ENCODE data around the gene UGT1A5. TPM values are rescaled to one million over a fixed set of nuclear protein-coding genes. Genes with fewer than 3 reads are reported as not detected.

Gene UGT1A5
- total and polyA plus RNA-seq, 2 of the 8 experiments (the other 6 are each of a cell fraction or from before 2014, with no cell fraction given), result not detected

GRCh38 chr2:233791883-233792329 lies 79.2 kb downstream of the UGT1A5 start:
- no peaks in the 10 kb centered on the region for H3K79me2 ChIP-seq (ENCODE audit: control insufficient read depth in 1 of 2, insufficient read depth in 2 of 2, low read length in 2 of 2)
- H3K23me2 ChIP-seq (ENCODE audit: low read depth, low read length), result no peaks in the 10 kb centered on the region
- no peak overlapping the region for H4K91ac ChIP-seq (replicated peaks; ENCODE audit: insufficient read length, low read length)
- H2BK5ac ChIP-seq (ENCODE audit: low read depth, low read length), result no peak overlapping the region
- H3K56ac ChIP-seq (replicated peaks; ENCODE audit: insufficient read length, low read depth, low read length), result no peak overlapping the region
- H3K4me2 ChIP-seq (ENCODE audit: insufficient read depth in 1 of 2, low read depth in 2 of 2, low read length in 2 of 2), result no peak overlapping the region
- WGBS, 2 experiments (ENCODE audit: extremely low coverage in 1 of 2, insufficient coverage in 1 of 2, insufficient read length in 1 of 2, insufficient replicate concordance in 2 of 2, low coverage in 1 of 2, low lambda C conversion rate in 2 of 2, missing lambda C conversion rate in 1 of 2), result 88% methylated on average over 9 of the region's 9 CpGs; no CpG with 5 or more reads in 1 of the 2 experiments
- H3K14ac ChIP-seq (ENCODE audit: insufficient read length), result no peak overlapping the region
- H2BK120ac ChIP-seq (replicated peaks; ENCODE audit: low read depth, low read length), result no peak overlapping the region
- no peak overlapping the region for H2BK20ac ChIP-seq (ENCODE audit: low read length)
- ChIA-PET POLR2A (ENCODE audit: partially characterized antibody) (interaction anchor here (1.4 kb wide), 1 partner anchor 62 kb away, joined by 3 read pairs; the partner anchor contains the start of gene HJURP), CTCF (ENCODE audit: partially characterized antibody) (interaction anchor here (0.7 kb wide), 1 partner anchor 36 kb away, joined by 3 read pairs; no protein-coding TSS in a partner anchor)
- H3K27me3 ChIP-seq (replicated peaks in 1 of 4; ENCODE audit: control insufficient read depth in 3 of 4, extremely low read depth in 1 of 4, insufficient read depth in 3 of 4, low read length in 3 of 4), result no peaks in the 10 kb centered on the region
- H3K9me3 ChIP-seq (ENCODE audit: insufficient read depth in 2 of 2, low read depth in 1 of 2, low read length in 1 of 2), result peaks cover 0 to 5% of the 10 kb centered on the region in 2 experiments; a peak in 1 of 4 replicates
- H4K8ac ChIP-seq (ENCODE audit: extremely low read depth, insufficient read depth, low read length), result no peak overlapping the region
- H3K4me3 ChIP-seq (ENCODE audit: extremely low read depth in 1 of 4, insufficient read depth in 2 of 4, low read depth in 3 of 4, low read length in 4 of 4), result no peak overlapping the region
- no peak overlapping the region for H2AFZ ChIP-seq (ENCODE audit: low read length)
- no peak overlapping the region for H3K9ac ChIP-seq (replicated peaks in 1 of 4; ENCODE audit: extremely low read depth in 1 of 4, low read depth in 3 of 4, low read length in 3 of 4)
- no peak overlapping the region for H2BK15ac ChIP-seq (ENCODE audit: low read length)
- H3K23ac ChIP-seq (ENCODE audit: insufficient read length), result no peak overlapping the region
- DNase-seq (ENCODE audit: low read depth in 1 of 2, low spot score in 2 of 2) (peak in 1 of 2 experiments; percentile 17), FAIRE-seq (no peak)
- no peak overlapping the region for H2BK12ac ChIP-seq (ENCODE audit: low read depth, low read length)
- H3K4me1 ChIP-seq (replicated peaks in 1 of 4; ENCODE audit: control insufficient read depth in 3 of 4, insufficient read depth in 4 of 4, low read length in 3 of 4), result no peaks in the 10 kb centered on the region
- no peak overlapping the region for H3K4ac ChIP-seq (replicated peaks; ENCODE audit: insufficient read length, low read depth, low read length)
- no peaks in the 10 kb centered on the region for H3K79me1 ChIP-seq (ENCODE audit: low read depth, low read length)
- no peak overlapping the region for H4K5ac ChIP-seq (ENCODE audit: insufficient read length, low read depth, low read length)
- H3K18ac ChIP-seq (ENCODE audit: extremely low read depth, low read length), result no peak overlapping the region
- no peaks in the 10 kb centered on the region for H3K36me3 ChIP-seq (ENCODE audit: control insufficient read depth in 2 of 4, insufficient read depth in 4 of 4, low read length in 3 of 4)
- H2AK5ac ChIP-seq (ENCODE audit: low read depth, low read length), result no peak overlapping the region
- H3K27ac ChIP-seq (ENCODE audit: low read depth, low read length), result no peak overlapping the region
- no peaks in the 10 kb centered on the region for H4K20me1 ChIP-seq (replicated peaks in 1 of 2; ENCODE audit: control insufficient read depth in 1 of 2, insufficient read depth in 2 of 2, low read length in 2 of 2)
- no peak for TF ChIP-seq SP2 (IDR thresholded peaks at IDR 0.05; ENCODE audit: low read length)
- no peak for TF ChIP-seq SP4 (IDR thresholded peaks at IDR 0.05; ENCODE audit: low read length)
- no peak for TF ChIP-seq POLR2AphosphoS5 (IDR thresholded peaks at IDR 0.05; ENCODE audit: low read depth, low read length)
- TF ChIP-seq BACH1 (IDR thresholded peaks at IDR 0.05; ENCODE audit: low read length), result no peak
- no peak for TF ChIP-seq RAD21 (IDR thresholded peaks at IDR 0.05 in 1 of 2, conservative IDR thresholded peaks at IDR 0.05 in 1 of 2; ENCODE audit: low read depth in 2 of 2, low read length in 2 of 2)
- TF ChIP-seq NRF1 (IDR thresholded peaks at IDR 0.05; ENCODE audit: low read depth, low read length), result no peak
- TF ChIP-seq NANOG (IDR thresholded peaks at IDR 0.05; ENCODE audit: insufficient read depth, low read depth, low read length, poor library complexity, severe bottlenecking), result no peak
- no peak for TF ChIP-seq EGR1 (IDR thresholded peaks at IDR 0.05; ENCODE audit: borderline replicate concordance, low read depth, low read length)
- TF ChIP-seq CHD1 (IDR thresholded peaks at IDR 0.05; ENCODE audit: low read depth, low read length), result no peak
- TF ChIP-seq HDAC6 (IDR thresholded peaks at IDR 0.05; ENCODE audit: low read depth, low read length), result no peak
- no peak for TF ChIP-seq JUND (IDR thresholded peaks at IDR 0.05; ENCODE audit: low read length)
- TF ChIP-seq RXRA (IDR thresholded peaks at IDR 0.05; ENCODE audit: insufficient read depth, low read depth, low read length), result no peak
- no peak for TF ChIP-seq USF2 (IDR thresholded peaks at IDR 0.05; ENCODE audit: low read length)
- TF ChIP-seq SAP30 (IDR thresholded peaks at IDR 0.05; ENCODE audit: insufficient read depth, insufficient replicate concordance, low read length), result no peak

Measured in H1 (cell line).